Adrenal gland (tissue), 12 donors: ENCODE data around the gene LRIG1. TPM values are rescaled to one million over a fixed set of nuclear protein-coding genes. Genes with fewer than 3 reads are reported as not detected.

ENCODE experiments used
- DNase-seq, 7 donors: peaks; one replicate each; pipeline ENCODE4 v3.0.0-alpha.2; 2019 to 2020
- H3K27ac ChIP-seq, 5 donors: fragments of 200-600 bp; sonication (generic) in 4 of 5; 1 replicate in 3 of 5; 2 replicates in 2 of 5; pipeline versions ENCODE4 v1.5.1 to v1.8.0; 2016 to 2020; ENCODE audit warnings: mild to moderate bottlenecking in 1 of 5
- H3K27me3 ChIP-seq: fragments of 200-600 bp; 2 replicates; pipeline ENCODE4 v1.8.0; 2021
- H3K36me3 ChIP-seq, 2 donors: fragments of 200-600 bp; replicated peaks in 1 of 2; 1 replicate in 1 of 2; 2 replicates in 1 of 2; pipeline versions ENCODE4 v1.5.1 to v1.8.0; 2018 to 2022
- H3K4me1 ChIP-seq, 2 donors: fragments of 200-600 bp; replicated peaks in 1 of 2; 1 replicate in 1 of 2; 2 replicates in 1 of 2; pipeline versions ENCODE4 v1.5.1 to v1.8.0; 2018 to 2021
- H3K4me3 ChIP-seq, 4 donors: fragments of 200-600 bp; sonication (generic) in 3 of 4; one replicate each; pipeline ENCODE4 v1.5.1; 2016 to 2018
- H3K9me3 ChIP-seq, 3 donors: fragments of 200-600 bp; sonication (generic) in 1 of 3; replicated peaks in 1 of 3; 1 replicate in 2 of 3; 2 replicates in 1 of 3; pipeline versions ENCODE4 v1.5.1 to v1.8.0; 2016 to 2021
- CTCF ChIP-seq, 6 experiments: fragments of 450-650 bp in 4 of 6; fragments of 200-600 bp in 2 of 6; sonication (generic) in 1 of 6; IDR thresholded peaks; 1 replicate in 5 of 6; 2 replicates in 1 of 6; pipeline versions ENCODE4 v1.5.1 to v1.8.0; 2016 to 2021; ENCODE audit warnings: antibody characterized with exemption in 6 of 6, mild to moderate bottlenecking in 2 of 6, moderate library complexity in 1 of 6
- POLR2A ChIP-seq, 2 donors: fragments of 450-650 bp; IDR thresholded peaks; one replicate each; pipeline ENCODE4 v1.6.1; 2017; ENCODE audit warnings: antibody characterized with exemption in 2 of 2, mild to moderate bottlenecking in 2 of 2, moderate library complexity in 1 of 2
- WGBS, 4 donors: extraction: QIAGEN DNeasy Blood & Tissue Kit in 2 of 4; methylation state at CpG; one replicate each; pipeline versions ENCODE4 v1.1.5 to v1.1.7; 2013 to 2017; 5-methylcytosine and 5-hydroxymethylcytosine counted together
- intact Hi-C, 2 donors: fragments of 100-400 bp; cut with DNase I; formaldehyde crosslinking; loops; one replicate each; pipeline versions ENCODE4 v1.14.1 to v1.15.0; 2022 to 2023
- polyA plus RNA-seq, 3 donors: library from polyadenylated mRNA; stranded (reverse); fragments of 200-250 nt in 2 of 3; fragments of 350-450 nt in 1 of 3; fragmentation: Illumina TruSeq in 1 of 3; extraction: RNeasy Lipid Tissue Mini Kit (QIAGEN cat#74804) in 1 of 3; gene quantifications; one replicate each; pipeline ENCODE4 v1.2.3, GENCODE V29; 2013 to 2014
- total RNA-seq, 9 donors: library from RNA; depleted of rRNA in 4 of 9; stranded (reverse); fragments of >200 nt in 4 of 9; fragments of 120-200 nt in 1 of 9; fragmentation: NEBNext Ultra II Directional in 1 of 9; extraction: Animal tissue kit (Norgen Biotek cat#: 25700) in 1 of 9; gene quantifications; one replicate each; pipeline versions ENCODE4 v1.1.0 to v1.2.4, GENCODE V29; 2013 to 2023
- donor health status: healthy with polysubstance abuse.
- donor health status: Bipolar disorder and iron deficiency.
- donor health status: DM: yes; HTN: yes; CAD: no.
- donor health status: DM: no; HTN: no; CAD: no.
- donor health status: DM: no; HTN: no; CAD: no.
- donor health status: DM: yes; HTN: yes; CAD: no.

Gene LRIG1
- total and polyA plus RNA-seq, 12 donors, result 1.5 to 13.3 (median 4.7) TPM

GRCh38 chr3:66497985-66498671 is 2.7 kb downstream of the LRIG1 start:
- TF ChIP-seq CTCF (IDR thresholded peaks at IDR 0.05) (no peak), POLR2A (IDR thresholded peaks at IDR 0.05) (no peak)
- Histone ChIP-seq H3K9me3 (no peaks in the 10 kb centered on the region), H3K4me1 (peaks cover 0 to 12% of the 10 kb centered on the region in 2 donors), H3K27me3 (no peaks in the 10 kb centered on the region), H3K36me3 (no peaks in the 10 kb centered on the region), H3K4me3 (no peak overlapping the region), H3K27ac (no peak overlapping the region)
- no peak for DNase-seq
- 82 to 91% (median 87%) methylated on average over 4 of the region's 4 CpGs for WGBS, 4 donors
- intact Hi-C loops, result no loop called here

- intact Hi-C loops, result no loop called here
- WGBS, 4 donors, result 81 to 87% (median 85%) methylated on average over 5 of the region's 5 CpGs
- TF ChIP-seq POLR2A (IDR thresholded peaks at IDR 0.05) (no peak), CTCF (IDR thresholded peaks at IDR 0.05) (no peak)
- Histone ChIP-seq H3K4me3 (no peak overlapping the region), H3K4me1 (peaks cover 0 to 12% of the 10 kb centered on the region in 2 donors), H3K36me3 (no peaks in the 10 kb centered on the region), H3K27me3 (no peaks in the 10 kb centered on the region), H3K9me3 (no peaks in the 10 kb centered on the region), H3K27ac (no peak overlapping the region)
- DNase-seq, result no peak
Observed at GRCh38 chr3:66497288-66497984, 3.4 kb downstream of the LRIG1 start.

GRCh38 chr3:66496746-66497145 is 4.1 kb downstream of the LRIG1 start:
- intact Hi-C loops, result no loop called here
- Histone ChIP-seq H3K27ac (no peak overlapping the region), H3K9me3 (no peaks in the 10 kb centered on the region), H3K4me1 (peaks cover 0 to 12% of the 10 kb centered on the region in 2 donors), H3K4me3 (no peak overlapping the region), H3K36me3 (no peaks in the 10 kb centered on the region), H3K27me3 (no peaks in the 10 kb centered on the region)
- no peak for TF ChIP-seq CTCF (IDR thresholded peaks at IDR 0.05)
- TF ChIP-seq POLR2A (IDR thresholded peaks at IDR 0.05), result no peak
- no peak for DNase-seq

- no peak overlapping the region for H3K4me3 ChIP-seq
Observed at GRCh38 chr3:66496301-66496700, 4.5 kb downstream of the LRIG1 start.

More at GRCh38 chr3:66496301-66496700, 4.5 kb downstream of the LRIG1 start:
- Histone ChIP-seq H3K36me3 (no peaks in the 10 kb centered on the region), H3K9me3 (no peaks in the 10 kb centered on the region), H3K4me1 (peaks cover 0 to 9% of the 10 kb centered on the region in 2 donors), H3K27me3 (no peaks in the 10 kb centered on the region), H3K27ac (no peak overlapping the region)
- DNase-seq, result no peak
- WGBS, 4 donors, result 82 to 94% (median 89%) methylated on average over 3 of the region's 3 CpGs
- TF ChIP-seq POLR2A (IDR thresholded peaks at IDR 0.05) (no peak), CTCF (IDR thresholded peaks at IDR 0.05) (no peak)
- intact Hi-C loops, result no loop called here
